ENCODE data around the gene RXYLT1. TPM values are rescaled to one million over a fixed set of nuclear protein-coding genes. Genes with fewer than 3 reads are reported as not detected.

RXYLT1 gene
- total and polyA plus RNA-seq, 2 of the 8 experiments (the other 6 are each of a cell fraction or from before 2014, with no cell fraction given), result 3.8 to 10.9 TPM

GRCh38 chr12:63821781-63822251 lies 42.1 kb downstream of the RXYLT1 start:
- Histone ChIP-seq H3K4me2 (ENCODE audit: insufficient read depth in 1 of 2, low read depth in 2 of 2, low read length in 2 of 2) (no peak overlapping the region), H2BK12ac (ENCODE audit: low read depth, low read length) (no peak overlapping the region), H3K4ac (replicated peaks; ENCODE audit: insufficient read length, low read depth, low read length) (no peak overlapping the region), H3K36me3 (ENCODE audit: control insufficient read depth in 2 of 4, insufficient read depth in 4 of 4, low read length in 3 of 4) (no peaks in the 10 kb centered on the region), H3K27ac (ENCODE audit: low read depth, low read length) (no peak overlapping the region), H4K5ac (ENCODE audit: insufficient read length, low read depth, low read length) (no peak overlapping the region), H3K14ac (ENCODE audit: insufficient read length) (no peak overlapping the region), H2BK5ac (ENCODE audit: low read depth, low read length) (no peak overlapping the region), H3K9ac (replicated peaks in 1 of 4; ENCODE audit: extremely low read depth in 1 of 4, low read depth in 3 of 4, low read length in 3 of 4) (no peak overlapping the region), H4K8ac (ENCODE audit: extremely low read depth, insufficient read depth, low read length) (no peak overlapping the region), H3K9me3 (ENCODE audit: insufficient read depth in 2 of 2, low read depth in 1 of 2, low read length in 1 of 2) (no peaks in the 10 kb centered on the region), H2AFZ (ENCODE audit: low read length) (no peak overlapping the region), H3K79me2 (ENCODE audit: control insufficient read depth in 1 of 2, insufficient read depth in 2 of 2, low read length in 2 of 2) (no peaks in the 10 kb centered on the region), H2BK120ac (replicated peaks; ENCODE audit: low read depth, low read length) (no peak overlapping the region), H3K27me3 (replicated peaks in 1 of 4; ENCODE audit: control insufficient read depth in 3 of 4, extremely low read depth in 1 of 4, insufficient read depth in 3 of 4, low read length in 3 of 4) (no peaks in the 10 kb centered on the region), H3K56ac (replicated peaks; ENCODE audit: insufficient read length, low read depth, low read length) (no peak overlapping the region), H3K23me2 (ENCODE audit: low read depth, low read length) (no peaks in the 10 kb centered on the region; the same call in 1 of the 2 replicates), H4K20me1 (replicated peaks in 1 of 2; ENCODE audit: control insufficient read depth in 1 of 2, insufficient read depth in 2 of 2, low read length in 2 of 2) (no peaks in the 10 kb centered on the region), H3K79me1 (ENCODE audit: low read depth, low read length) (no peaks in the 10 kb centered on the region), H2AK5ac (ENCODE audit: low read depth, low read length) (no peak overlapping the region), H3K18ac (ENCODE audit: extremely low read depth, low read length) (no peak overlapping the region), H2BK15ac (ENCODE audit: low read length) (no peak overlapping the region), H2BK20ac (ENCODE audit: low read length) (no peak overlapping the region), H4K91ac (replicated peaks; ENCODE audit: insufficient read length, low read length) (no peak overlapping the region), H3K4me1 (replicated peaks in 1 of 4; ENCODE audit: control insufficient read depth in 3 of 4, insufficient read depth in 4 of 4, low read length in 3 of 4) (no peaks in the 10 kb centered on the region), H3K23ac (ENCODE audit: insufficient read length) (no peak overlapping the region), H3K4me3 (ENCODE audit: extremely low read depth in 1 of 4, insufficient read depth in 2 of 4, low read depth in 3 of 4, low read length in 4 of 4) (no peak overlapping the region)
- ChIA-PET POLR2A (ENCODE audit: partially characterized antibody) (no interaction called here), CTCF (ENCODE audit: partially characterized antibody) (interaction anchor here (0.6 to 2.0 kb wide), 4 partner anchors 12 to 1304 kb away, joined by 3 to 9 read pairs (median 3); no protein-coding TSS in a partner anchor)
- WGBS, 2 experiments (ENCODE audit: extremely low coverage in 1 of 2, insufficient coverage in 1 of 2, insufficient read length in 1 of 2, insufficient replicate concordance in 2 of 2, low coverage in 1 of 2, low lambda C conversion rate in 2 of 2, missing lambda C conversion rate in 1 of 2), result 95% methylated on average over 32 of the region's 38 CpGs; no CpG with 5 or more reads in 1 of the 2 experiments
- FAIRE-seq, result no peak
- DNase-seq (ENCODE audit: low read depth in 1 of 2, low spot score in 2 of 2), result no peak
- no peak for TF ChIP-seq CBX5 (IDR thresholded peaks at IDR 0.05; ENCODE audit: low read depth, low read length)
- TF ChIP-seq CHD1 (IDR thresholded peaks at IDR 0.05; ENCODE audit: low read depth, low read length), result no peak
- TF ChIP-seq RFX5 (IDR thresholded peaks at IDR 0.05; ENCODE audit: borderline replicate concordance, low read depth, low read length), result no peak
- TF ChIP-seq SP4 (IDR thresholded peaks at IDR 0.05; ENCODE audit: low read length), result no peak
- no peak for TF ChIP-seq PHF8 (conservative IDR thresholded peaks at IDR 0.05; ENCODE audit: low read depth, low read length)
- no peak for TF ChIP-seq ATF2 (IDR thresholded peaks at IDR 0.05; ENCODE audit: low read length)
- TF ChIP-seq SP2 (IDR thresholded peaks at IDR 0.05; ENCODE audit: low read length), result no peak
- no peak for TF ChIP-seq BCL11A (IDR thresholded peaks at IDR 0.05; ENCODE audit: low read depth in 2 of 2, low read length in 2 of 2)
- TF ChIP-seq ATF3 (IDR thresholded peaks at IDR 0.05; ENCODE audit: insufficient read depth, low read depth, low read length), result no peak
